B cell (primary cell): ENCODE results near the gene CDKL4.

Experiments
- CTCF ChIP-seq: fragments of 200-600 bp; IDR thresholded peaks from one replicate; pipeline ENCODE4 v1.8.0; 2022; ENCODE audit warnings: antibody characterized with exemption, mild to moderate bottlenecking
- EZH2 ChIP-seq: IDR thresholded peaks from 2 replicates; pipeline ENCODE4 v1.6.1; 2012; ENCODE audit warnings: borderline replicate concordance, low read depth, mild to moderate bottlenecking, moderate library complexity, low read length; ENCODE audit not compliant: insufficient read depth, poor library complexity, severe bottlenecking

- no peak for TF ChIP-seq CTCF
- TF ChIP-seq EZH2, result no peak
These were observed 93.6 kb downstream of the CDKL4 start for GRCh38 chr2:39150102-39150562.
